Measurements from ENCODE around the gene PHLDA3.

Gene PHLDA3

DNA sequence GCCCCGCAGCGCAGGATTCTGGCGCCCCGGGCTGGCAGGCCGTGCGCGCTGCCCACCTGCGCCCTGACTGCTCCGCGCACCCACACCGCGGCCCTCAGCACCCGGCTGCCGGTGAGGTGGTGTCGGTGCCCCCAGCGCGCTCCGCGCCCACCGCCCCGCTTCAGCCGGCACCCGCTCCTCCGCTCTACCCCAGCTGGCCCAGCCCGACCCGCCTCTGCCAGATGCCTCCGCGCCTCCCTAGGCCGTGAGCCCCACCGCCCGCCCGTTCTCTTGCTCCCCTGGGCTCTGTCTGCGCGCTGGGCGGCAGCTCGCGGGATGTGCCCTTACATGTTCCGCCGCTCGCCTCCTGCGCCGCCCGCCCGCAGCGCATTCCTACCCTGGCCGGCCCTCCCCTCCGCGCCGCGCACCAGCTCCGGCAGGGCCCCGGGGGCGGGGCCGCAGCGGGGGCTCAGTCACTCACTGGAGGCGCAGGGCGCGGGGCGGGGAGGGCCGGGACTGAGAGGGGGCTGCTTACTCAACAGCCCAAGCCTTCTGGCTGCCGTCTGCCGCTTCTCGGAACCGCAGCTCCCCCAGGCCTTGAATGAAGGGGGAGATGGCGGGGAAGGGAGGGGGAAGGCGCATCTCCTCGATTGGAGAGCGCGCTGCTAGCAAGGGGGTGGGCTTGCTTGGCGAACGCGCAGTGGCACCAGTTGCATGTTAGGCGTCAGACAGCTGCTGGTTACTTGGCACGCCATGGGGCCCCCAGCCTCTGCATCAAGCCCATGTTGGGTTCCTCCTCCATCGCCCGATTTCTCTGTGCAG lies at the start of gene PHLDA3:
Gene PHLDA3 (minus strand): TSS at position 345 of the 801 bp plus-strand sequence. CDS start 402 bp downstream, outside the sequence.
- peak; percentile 90 for DNase-seq (ENCODE audit: low spot score)

DNA sequence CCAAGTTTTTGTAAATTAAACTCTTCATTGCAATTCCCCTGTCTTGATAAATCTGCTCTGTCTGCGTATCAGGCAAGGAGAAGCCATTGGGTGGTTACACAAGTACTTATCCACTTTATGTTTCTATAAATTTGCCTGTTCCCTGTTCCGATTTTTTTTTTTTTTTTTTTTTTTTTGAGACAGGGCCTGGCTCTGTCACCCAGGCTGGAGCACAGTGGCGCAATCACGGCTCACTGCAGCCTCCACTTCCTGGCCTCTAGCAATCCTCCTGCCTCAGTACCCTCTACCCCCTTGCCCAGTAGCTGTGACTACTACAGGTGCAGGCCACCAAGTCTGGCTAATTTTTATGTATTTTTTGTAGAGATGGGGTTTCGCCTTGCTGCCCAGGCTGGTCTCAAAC lies 49.1 kb upstream of the PHLDA3 start:
- no peak for DNase-seq (ENCODE audit: low spot score)

DNA sequence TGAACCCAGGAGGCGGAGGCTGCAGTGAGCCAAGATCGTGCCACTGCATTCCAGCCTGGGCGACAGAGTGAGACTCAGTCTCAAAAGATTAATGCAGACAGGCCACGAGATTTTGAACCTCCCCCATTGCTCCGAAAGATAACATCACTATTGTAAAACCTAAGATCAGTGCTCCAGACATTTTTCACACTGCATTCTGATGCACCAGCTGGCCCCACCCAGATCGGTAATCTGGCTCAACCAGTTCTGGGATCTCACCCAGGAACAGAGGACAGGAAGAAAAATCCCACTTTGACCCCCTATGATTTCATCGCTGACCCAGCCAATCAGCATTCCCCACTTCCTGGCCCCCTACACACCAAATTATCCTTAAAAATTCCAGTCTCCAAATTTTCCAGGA lies 48.6 kb upstream of the PHLDA3 start:
- DNase-seq (ENCODE audit: low spot score), result peak; percentile 20

DNA sequence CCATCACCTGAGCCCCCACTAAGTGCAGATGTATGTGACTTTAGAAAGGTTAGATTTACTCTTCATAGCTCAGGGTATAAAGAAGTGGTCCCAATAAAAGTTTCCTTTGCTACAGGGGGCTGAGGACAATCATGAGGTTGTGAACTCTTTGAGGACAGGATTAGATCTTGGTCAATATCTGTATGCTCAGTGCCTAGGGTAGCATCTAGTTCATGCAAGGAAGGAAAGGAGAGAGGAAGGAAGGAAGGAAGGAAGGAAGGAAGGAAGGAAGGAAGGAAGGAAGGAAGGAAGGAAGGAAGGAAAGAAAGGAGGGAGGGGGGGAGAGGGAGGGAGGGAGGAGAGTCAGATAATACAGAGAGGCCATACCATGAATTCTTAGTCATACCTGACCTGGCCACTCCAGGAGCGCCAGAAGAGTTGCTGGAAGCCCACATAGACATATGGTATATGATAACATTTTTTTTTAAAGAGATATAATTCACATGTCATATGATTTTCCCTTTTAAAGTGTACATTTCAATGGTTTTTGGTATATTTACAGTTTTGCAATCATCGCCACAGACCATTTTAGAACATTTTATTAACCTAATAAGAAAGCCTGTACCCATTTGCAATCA lies 47.6 kb upstream of the PHLDA3 start:
- no peak for DNase-seq (ENCODE audit: low spot score)

DNA sequence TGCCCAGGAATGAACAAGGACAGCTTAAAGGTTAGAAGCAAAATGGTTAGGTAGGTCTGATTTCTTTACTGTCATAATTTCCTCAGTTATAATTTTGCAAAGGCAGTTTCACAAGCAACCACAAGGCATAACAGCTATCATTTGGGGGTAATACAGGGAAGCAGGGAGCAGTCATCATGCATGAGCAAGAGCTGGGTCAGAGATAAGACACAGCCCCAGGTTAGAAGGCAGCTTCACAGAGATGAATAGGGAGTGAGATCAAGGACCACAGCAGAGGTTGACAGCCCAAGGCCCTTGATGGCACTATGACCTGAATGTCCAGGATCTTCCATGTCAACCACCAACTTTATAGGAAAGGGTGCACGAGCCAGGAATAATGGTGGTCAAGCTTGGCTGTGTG lies 46.9 kb upstream of the PHLDA3 start:
- no peak for DNase-seq (ENCODE audit: low spot score)

DNA sequence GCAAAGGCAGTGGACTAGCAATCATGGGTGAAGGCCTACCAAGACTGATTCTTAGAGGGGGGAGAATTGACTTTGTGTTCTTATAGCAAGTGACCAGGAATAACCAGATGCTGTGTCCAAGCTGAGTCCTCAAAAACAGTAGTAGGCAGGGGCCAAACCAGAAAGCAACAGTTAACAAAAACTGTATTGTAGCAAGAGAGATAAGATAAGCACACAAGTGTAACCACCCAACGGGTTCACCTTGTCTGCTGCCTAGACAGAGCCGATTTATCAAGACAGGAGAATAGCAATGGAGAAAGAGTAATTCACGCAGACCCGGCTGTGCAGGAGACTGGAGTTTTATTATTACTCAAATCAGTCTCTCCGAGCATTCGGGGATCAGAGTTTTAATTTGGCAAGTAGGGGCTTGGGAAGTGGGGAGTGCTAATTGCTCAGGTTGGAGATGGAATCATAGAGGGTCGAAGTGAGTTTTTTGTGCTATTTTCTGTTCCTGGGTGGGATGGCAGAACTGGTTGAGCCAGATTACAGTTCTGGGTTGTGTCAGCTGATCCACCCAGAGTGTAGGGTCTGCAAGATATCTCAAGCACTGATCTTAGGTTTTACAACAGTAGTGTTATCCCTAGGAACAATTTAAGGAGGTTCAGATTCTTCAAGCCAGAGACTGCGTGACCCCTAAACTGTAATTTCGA lies 46.2 kb upstream of the PHLDA3 start:
- no peak for DNase-seq (ENCODE audit: low spot score)

DNA sequence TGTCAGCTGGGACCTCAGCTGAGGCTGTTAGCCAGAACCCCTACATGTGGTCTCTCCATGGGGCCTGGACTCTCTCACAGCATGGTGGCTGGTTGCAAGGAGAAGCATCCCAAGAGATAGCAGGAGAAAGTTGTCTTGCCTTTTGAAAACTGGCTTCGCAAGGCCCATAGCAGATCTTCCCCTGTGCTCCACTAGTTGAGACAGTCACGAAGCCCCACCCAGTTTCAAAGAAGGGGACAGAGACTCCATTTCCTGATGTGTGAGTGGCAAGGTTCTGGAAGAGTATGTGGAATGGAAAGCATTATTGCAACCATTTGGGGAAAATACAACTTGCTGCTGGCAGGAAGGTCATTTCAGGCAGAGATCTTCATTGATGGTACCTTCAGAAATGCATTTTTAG lies 45.5 kb upstream of the PHLDA3 start:
- DNase-seq (ENCODE audit: low spot score), result no peak

DNA sequence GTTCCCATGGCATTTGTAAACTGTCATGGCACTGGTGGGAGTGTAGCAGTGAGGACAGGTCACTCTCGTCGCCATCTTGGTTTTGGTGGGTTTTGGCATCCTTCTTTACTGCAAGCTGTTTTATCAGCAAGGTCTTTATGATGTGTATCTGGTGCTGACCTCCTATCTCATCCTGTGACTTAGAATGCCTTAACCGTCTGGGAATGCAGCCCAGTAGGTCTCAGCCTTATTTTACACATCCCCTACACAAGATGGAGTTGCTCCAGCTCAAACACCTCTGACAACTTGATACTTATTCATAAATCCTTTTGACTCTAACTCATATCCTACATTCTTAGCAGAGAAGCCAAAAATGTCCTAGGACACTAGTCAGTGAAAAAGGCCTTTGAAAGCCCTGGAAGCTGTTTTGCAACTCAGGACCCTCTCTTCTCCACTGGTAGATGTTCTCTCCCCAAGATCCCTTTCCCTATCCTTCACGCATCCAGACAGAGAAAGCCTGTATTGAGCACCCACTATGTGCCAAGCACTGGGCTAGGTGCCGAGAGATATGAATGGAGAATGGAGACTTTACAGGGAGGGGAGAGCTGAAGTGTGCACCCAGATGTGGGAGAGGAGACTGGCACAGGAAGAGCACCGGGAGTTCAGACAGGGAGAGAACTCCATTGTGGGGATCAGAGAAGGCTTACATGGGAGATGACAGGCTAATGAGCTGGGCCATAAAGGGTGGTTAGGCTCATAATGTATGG lies 44.7 kb upstream of the PHLDA3 start:
- no peak for DNase-seq (ENCODE audit: low spot score)

DNA sequence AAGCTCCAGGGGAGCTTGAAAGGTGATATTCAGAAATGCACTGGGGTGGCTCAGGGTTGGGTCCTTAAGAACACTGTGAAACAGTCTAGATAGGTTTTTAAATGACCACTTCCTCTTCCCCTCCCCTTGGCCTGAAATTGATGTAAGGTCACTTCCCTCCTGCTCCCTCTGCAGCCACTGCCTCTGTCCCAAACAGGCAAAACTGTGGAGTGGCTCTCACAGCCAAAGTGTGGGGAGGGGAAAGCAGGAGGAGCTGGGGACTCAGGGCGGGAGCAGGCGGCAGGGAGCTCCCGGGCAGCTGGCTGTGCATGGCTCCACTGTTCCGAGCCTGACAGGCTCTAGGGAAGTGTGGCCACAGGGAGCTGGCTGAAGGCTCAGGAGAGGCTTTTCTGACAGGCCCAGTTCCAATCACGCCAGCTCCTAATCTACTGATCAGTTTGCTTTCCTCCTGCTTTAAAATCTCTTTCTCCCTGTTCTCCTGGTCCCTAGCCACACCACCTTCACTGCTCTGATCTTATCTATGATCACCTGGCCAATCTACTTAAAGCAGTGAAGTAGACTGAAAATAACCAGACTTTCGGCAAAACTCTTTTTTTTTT lies 43.1 kb upstream of the PHLDA3 start:
- DNase-seq (ENCODE audit: low spot score), result peak; percentile 10

DNA sequence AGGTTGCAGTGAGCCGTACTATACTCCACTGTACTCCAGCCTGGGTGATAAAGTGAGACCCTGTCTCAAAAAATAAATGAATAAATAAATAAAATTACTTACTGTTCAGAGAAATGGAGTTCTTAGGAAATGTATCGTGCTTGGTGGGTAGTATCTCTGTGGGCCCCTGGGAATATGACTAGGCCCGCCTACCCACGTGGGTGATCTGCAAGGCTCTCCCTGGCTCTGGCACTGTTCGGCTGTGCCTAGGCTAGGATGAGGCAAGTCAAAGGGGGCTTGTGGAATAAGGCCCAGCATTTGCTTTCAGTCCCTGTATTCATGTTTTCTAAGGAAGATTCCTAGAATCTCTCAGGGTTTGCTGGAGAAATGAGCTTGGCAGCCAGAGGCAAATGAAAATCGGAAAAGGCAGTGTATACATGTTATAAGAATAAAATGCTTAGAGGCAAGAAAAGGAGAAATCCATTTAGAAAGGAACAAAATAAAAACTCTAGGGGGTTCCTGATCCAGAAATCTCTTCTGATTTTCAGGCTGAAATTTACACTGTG lies 42.5 kb upstream of the PHLDA3 start:
- DNase-seq (ENCODE audit: low spot score), result no peak

DNA sequence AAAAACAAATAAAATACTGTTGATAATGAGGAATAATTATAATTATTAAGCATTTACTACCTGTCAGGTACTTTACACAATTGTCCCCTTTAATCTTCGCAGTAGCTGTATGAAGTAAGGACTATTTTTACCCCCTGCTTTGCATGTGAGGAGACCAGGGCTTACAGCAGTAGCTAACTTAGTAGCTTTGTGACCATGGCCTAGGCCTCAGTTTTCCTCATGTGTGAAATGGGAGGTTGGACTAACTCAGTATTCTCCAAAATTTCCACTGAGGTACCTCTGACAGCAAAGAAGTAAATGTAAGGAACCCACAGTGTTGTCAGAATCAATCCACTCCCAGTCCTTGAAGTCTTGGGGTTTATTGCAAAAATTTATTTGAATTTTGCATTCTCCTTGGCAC lies 41.7 kb upstream of the PHLDA3 start:
- no peak for DNase-seq (ENCODE audit: low spot score)

DNA sequence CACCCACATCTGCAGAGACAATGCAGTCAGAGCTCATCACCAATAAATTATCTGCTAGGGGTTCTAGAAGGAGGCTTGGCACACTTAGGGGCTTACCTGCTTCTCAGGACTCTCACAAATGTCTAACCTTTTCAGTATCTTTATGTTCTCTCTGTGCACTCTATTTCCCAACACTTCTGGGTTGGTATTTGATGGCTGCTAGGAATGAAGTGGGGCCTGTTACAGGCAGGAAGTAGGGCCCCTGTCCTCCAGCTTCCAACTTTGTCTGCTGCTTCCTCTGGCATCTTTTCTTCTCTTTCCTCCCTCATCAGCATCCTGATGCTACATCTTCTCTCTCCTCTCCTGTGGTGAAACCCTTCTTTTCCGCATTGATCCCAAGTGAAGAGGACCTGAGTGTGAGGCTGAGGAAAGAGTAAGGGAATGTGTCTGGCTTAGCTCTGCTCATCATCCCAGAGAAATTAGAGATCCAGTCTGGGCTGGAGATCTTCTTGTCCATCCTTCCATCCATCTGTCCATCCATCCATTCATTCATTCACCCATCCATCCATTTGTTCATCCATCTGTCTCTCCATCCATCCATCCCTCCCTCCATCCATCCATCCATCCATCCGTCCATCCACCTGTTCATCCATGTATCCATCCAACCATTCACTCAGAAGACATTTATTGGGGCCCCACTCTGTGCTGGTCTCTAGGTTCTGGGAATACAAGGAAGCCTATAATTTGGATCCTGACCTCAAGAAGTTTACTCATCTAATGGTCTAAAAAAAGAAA lies 40.8 kb upstream of the PHLDA3 start:
- DNase-seq (ENCODE audit: low spot score), result no peak

DNA sequence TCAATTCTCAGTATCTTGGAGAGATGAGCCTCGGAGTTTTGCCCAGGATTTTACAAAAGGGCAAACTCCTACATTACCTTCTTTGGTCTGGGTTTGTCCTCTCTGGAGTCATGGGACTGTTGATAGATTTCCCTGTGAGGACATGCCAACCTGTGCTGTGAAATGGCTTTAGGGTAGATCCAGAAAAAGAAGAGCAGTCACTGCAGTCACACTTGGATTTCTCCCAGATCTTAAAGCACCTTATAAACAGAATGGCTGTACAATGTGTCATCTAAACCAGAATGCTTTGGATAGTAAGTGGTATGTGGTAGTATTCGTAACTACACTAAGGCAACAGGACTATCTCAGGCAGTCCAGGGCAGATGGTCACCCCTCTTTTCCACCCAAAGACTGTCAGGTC lies 39.8 kb upstream of the PHLDA3 start:
- DNase-seq (ENCODE audit: low spot score), result no peak

DNA sequence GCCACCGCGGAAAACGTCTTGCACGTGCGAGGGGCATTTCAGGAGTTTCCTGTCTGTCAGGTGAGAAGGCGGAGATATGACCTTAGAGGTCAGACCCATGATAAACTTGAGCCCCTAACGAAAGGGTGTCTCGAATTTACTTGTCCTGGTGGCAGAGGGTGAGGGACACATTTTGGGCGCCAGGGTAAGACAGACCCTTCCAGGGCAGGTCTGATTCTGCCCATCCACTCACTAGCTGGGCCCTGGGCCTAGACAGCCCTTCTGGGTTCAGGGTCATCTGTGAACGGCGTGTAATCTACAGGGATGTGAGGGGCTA lies 38.3 kb upstream of the PHLDA3 start:
- DNase-seq (ENCODE audit: low spot score), result no peak

DNA sequence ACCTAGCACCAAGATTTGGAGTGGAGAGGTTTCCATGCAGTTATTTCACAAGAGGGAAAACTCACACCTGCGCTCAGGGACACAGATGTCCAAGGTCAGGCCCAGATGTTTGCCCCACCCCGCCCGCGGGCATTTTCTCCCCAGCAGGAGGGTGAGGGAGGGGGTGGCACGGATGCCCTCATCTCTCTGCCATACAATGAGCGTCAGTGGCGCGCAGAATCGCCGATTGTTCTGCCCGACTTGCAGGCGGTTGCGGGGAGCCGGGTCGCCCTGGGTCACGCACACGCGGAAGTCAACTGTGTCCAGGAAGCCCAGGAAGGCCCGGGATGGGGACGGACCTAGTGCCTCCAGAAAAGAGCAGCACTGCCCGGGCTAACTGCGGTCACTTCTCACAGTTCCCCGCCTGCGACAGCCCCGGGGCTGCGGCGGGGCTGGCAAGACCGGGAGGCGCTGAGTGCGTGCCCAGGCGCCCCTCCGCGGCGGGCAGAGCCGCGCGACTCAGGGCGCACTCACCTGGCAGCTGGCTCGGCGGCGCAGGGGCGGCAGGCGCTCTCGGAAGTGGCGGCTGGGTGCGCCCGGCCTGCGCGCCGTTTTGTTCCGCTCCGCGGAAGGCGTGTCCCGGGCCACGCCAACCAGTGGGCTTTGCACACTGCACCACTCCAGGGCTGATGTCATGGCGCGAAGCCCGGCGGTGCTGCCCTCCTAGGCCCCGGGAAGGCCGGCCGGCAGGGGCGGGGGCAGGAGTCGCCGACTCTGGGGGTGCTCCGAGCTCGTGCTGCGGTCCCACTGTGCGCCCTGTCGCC lies 37.8 kb upstream of the PHLDA3 start, which contains the start of gene CSRP1:
Gene CSRP1 (minus strand): TSS at position 567 of the 803 bp plus-strand sequence. CDS start 10,820 bp downstream, outside the sequence.
- DNase-seq (ENCODE audit: low spot score), result peak; percentile 85

DNA sequence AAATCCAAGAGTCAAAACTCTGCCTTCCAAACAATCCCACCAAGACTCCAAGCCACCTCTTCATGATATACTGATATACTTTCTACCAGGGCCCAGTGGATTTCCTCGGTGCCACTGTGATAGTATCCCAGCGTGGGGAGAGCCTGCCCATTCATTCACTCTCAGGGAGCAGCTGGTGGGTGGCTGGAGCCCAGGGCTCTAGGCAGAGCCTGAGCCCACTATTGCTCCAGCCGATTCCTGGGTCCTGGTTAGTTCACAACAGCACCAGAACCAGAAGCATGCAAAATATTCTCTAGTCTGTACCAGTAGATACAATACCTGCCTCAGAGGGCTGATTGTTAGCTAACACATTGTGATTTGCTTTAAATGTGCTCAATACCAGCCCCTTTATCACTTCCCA lies 37.1 kb upstream of the PHLDA3 start:
- no peak for DNase-seq (ENCODE audit: low spot score)

DNA sequence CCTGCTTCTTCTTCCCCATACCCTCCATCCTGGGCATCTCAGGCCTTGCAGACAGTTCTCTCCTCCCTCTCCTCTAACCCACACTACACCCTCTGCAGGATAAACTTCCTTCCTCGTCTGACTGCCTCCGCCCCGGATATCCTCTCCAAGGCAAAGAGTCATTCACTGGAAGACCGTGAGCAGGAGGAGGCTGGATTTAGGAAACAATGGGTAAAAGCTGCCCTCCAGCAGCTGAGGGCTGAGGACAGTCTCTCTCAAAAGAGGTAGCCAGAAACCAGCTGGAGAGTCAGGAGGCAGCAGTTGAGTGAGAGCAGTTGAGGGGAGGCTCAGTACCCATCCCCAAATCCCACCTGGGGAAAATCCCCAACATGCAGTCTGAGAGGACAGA lies 36.5 kb upstream of the PHLDA3 start:
- peak; percentile 55 for DNase-seq (ENCODE audit: low spot score)

DNA sequence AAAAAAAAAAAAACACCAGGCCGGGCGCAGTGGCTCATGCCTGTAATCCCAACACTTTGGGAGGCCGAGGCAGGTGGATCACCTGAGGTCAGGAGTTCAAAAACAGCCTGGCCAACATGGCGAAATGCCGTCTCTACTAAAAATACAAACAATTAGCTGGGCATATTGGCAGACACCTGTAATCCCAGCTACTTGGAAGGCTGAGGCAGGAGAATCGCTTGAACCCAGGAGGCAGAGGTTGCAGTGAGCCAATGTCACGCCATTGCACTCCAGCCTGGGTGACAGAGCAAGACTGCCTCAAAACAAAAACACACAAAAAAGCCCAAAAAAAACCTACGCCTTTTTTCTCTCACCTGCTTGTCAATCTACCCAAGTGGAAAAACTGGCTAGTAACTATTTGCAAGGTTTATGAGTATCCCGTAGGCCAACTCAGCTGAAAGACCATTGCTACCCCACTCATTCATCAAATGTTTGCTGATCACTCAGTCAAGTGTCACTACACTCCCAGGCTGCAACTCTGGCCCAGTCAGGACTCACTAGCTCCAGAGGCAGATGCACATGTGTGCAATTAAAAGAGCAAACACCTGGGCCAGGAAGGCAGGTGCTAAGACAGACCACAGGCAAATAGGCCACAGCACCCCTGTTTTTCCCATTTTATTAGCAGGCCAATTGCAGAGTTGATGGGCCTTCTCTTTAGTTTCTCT lies 36.0 kb upstream of the PHLDA3 start:
- no peak for DNase-seq (ENCODE audit: low spot score)

DNA sequence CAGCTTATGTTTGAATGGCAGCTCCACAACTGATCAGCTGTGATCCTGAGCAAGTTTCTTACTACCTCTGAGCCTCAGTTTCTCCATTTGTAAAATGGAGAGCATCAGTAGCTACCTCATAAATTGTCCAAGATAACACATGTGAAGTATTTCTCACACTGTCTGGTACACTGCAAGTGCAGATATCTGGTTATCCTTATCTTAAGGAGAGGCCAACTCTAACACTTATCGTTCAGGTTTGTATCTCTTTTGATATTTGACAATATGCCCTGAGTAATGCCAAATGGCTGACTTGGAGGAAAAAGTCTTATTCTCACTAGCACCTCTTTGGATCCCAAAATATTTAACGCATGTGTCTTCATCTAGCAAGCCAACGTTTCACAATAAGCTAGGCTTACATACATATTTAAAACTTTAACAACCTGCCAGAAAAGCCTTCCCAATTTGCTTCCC lies 35.2 kb upstream of the PHLDA3 start:
- DNase-seq (ENCODE audit: low spot score), result no peak

Measured in kidney tubule cell (primary cell).